Measurements from ENCODE around the gene RERE.

RERE gene

GRCh38 chr1:8365661-8366362 is 451.6 kb downstream of the RERE start:
- peaks cover 54% of the 10 kb centered on the region for H3K36me3 Mint-ChIP-seq (ENCODE audit: insufficient read depth)
- H3K9me3 Mint-ChIP-seq: no peaks in the 10 kb centered on the region
- no peaks in the 10 kb centered on the region for H3K27me3 Mint-ChIP-seq
- H3K27ac Mint-ChIP-seq: peak overlapping the region; percentile 62 to 67
- no peak for ATAC-seq (replicated peaks)
- H3K4me3 Mint-ChIP-seq: no peak overlapping the region
- DNase-seq: no peak
- H3K4me1 Mint-ChIP-seq (ENCODE audit: low read depth in 2 of 2): peaks cover 20 to 21% of the 10 kb centered on the region in 2 donors

DNA sequence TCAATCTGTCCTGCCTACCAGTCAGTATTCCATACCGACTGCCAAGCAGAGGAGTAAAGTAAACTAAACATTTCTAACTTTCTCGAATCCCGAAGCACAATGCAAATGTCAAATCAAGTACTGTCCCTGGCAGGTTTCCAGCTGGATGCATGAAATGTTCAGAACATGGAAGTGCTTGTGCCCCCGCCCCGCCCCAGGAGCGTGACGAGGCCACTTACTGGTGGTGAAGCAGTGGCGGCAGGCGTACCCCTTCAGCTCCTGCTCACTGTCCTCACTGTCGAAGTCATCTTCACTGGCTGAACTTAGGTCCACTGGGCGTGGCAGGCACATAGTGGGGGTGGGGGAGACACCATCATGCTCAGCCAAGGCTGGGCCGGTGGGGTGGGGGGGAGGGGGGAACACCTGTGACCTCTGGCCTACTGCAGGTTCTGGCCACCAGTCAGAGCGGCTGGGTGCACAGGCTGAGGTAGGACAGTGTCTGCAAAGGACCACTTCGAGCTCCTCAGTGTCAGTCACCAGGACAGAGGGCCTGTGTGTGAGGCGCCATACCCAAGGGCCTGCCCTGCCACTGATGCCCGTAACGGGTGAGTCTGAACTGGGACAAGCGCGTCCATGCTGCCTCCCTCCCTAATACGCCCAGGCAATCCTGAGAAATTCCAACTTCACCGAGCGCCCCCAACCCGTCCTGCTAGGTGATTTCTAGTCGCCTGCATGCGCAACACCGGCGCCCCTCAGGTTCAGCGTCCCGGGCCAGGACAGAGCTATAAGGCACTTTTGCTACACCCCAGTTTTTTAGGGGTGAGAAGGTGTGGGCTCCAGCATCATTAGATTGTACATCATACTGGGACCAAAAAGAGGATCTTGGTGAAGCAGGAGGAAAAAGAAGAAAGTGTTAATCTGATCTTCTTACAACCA is 452.7 kb downstream of the RERE start:
- H3K9me3 Mint-ChIP-seq: no peaks in the 10 kb centered on the region
- H3K27ac Mint-ChIP-seq: no peak overlapping the region
- no peak for DNase-seq
- no peak overlapping the region for H3K4me3 Mint-ChIP-seq
- no peak for ATAC-seq (replicated peaks)
- H3K27me3 Mint-ChIP-seq: no peaks in the 10 kb centered on the region
- peaks cover 10 to 15% of the 10 kb centered on the region in 2 donors for H3K4me1 Mint-ChIP-seq (ENCODE audit: low read depth in 2 of 2)
- peaks cover 51% of the 10 kb centered on the region for H3K36me3 Mint-ChIP-seq (ENCODE audit: insufficient read depth)

DNA sequence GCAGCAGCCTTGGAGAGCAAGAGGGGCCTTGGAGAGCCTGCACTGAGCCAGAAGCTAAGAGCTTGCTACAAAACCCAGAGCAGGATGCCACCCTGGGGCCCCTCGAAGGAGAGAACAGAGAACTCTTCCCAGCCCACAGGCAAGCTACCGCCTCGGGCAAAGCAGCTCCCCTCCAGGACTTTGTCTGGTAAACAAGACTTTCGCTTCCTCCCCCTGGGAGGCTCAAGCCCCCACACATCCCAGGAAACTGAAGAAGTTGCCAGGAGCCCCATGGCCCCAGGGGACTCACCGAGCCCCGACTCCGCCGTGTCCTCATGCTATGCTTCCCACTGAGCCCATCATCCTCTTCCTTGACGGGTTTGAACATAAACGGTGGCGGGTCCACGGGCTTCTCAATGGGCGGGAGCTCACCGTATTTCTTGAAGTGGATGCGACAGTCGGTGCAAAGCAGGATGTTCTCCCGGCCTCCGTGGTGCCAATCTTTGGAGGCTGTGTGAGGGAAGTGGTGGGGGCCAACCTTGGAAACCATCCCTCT is 453.6 kb downstream of the RERE start:
- peaks cover 9 to 13% of the 10 kb centered on the region in 2 donors for H3K4me1 Mint-ChIP-seq (ENCODE audit: low read depth in 2 of 2)
- no peak overlapping the region for H3K4me3 Mint-ChIP-seq

DNA sequence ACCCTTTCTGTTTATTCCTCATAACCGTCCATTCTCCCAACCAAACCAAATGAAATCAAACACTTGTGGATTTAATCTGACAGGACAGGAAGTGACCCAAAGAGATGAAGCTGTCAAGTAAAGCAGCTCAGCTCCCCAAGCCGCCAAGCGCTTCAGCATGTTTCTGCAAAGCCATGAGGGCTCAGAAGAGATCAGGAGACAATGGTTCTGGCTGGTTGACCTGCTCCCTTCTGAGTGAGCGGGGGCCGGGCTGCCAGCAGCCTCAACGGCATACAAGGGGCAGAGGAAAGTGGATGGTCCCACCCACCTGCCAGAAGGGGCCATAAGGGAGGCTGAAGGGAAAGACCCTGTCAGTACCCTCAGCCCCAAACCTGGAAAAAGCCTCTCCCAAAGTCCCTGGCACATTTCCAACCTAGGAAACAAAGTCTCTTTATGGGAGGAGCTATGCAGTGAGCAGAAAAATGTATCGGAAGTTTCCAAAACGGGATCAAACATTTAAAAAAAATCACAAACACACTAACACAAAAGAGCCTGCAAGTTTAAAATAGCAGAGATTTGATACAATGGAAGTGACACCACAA is 454.2 kb downstream of the RERE start:
- peaks cover 54% of the 10 kb centered on the region for H3K36me3 Mint-ChIP-seq (ENCODE audit: insufficient read depth)

More for the DNA sequence above, 453.6 kb downstream of the RERE start:
- no peaks in the 10 kb centered on the region for H3K9me3 Mint-ChIP-seq
- no peak for DNase-seq
- H3K36me3 Mint-ChIP-seq (ENCODE audit: insufficient read depth): peaks cover 50% of the 10 kb centered on the region
- no peak for ATAC-seq (replicated peaks)
- no peak overlapping the region for H3K27ac Mint-ChIP-seq
- no peaks in the 10 kb centered on the region for H3K27me3 Mint-ChIP-seq

GRCh38 chr1:8362701-8363101 is 454.7 kb downstream of the RERE start:
- H3K27me3 Mint-ChIP-seq: no peaks in the 10 kb centered on the region
- no peak for ATAC-seq (replicated peaks)
- no peak overlapping the region for H3K27ac Mint-ChIP-seq
- H3K9me3 Mint-ChIP-seq: no peaks in the 10 kb centered on the region
- peaks cover 53% of the 10 kb centered on the region for H3K36me3 Mint-ChIP-seq (ENCODE audit: insufficient read depth)
- H3K4me1 Mint-ChIP-seq (ENCODE audit: low read depth in 2 of 2): peaks cover 8 to 10% of the 10 kb centered on the region in 2 donors
- no peak for DNase-seq
- no peak overlapping the region for H3K4me3 Mint-ChIP-seq

More for the DNA sequence above, 454.2 kb downstream of the RERE start:
- DNase-seq (no peak), ATAC-seq (replicated peaks) (no peak)
- Mint-ChIP-seq H3K27me3 (no peaks in the 10 kb centered on the region), H3K9me3 (no peaks in the 10 kb centered on the region), H3K4me1 (ENCODE audit: low read depth in 2 of 2) (peaks cover 9 to 11% of the 10 kb centered on the region in 2 donors), H3K27ac (no peak overlapping the region), H3K4me3 (no peak overlapping the region)

DNA sequence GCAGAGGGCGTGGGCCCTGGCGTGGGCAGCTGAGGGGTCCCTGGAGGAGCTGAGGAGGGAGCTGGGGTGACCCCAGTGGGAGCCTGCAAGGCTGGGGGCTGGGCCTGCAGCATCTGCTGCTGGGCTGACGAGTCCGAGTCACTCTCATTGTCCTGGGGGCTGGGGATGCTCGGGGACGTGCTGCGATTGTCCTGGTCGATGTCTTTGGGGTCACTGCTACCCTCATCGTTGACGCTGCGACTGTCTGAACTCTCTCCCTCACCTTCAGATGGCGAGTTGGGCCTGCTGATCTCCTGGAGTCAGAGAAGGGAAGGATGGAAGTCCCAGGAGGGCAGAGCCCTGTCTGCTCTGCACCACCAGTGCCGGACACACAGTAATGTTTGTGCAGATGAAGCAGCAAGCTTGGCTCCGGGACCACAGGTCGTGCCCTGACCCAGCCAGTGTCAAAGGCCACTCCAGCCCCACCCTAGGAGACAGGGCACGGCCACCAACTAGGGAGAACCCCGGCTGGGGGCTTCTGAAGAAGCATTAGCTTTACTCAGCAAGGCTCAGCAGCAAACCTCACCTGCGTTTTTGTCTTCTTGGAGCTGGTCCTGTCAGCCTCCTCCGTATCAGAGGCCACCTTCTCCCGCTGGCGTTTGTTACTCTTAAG is 456.1 kb downstream of the RERE start:
- no peak for DNase-seq
- peaks cover 53% of the 10 kb centered on the region for H3K36me3 Mint-ChIP-seq (ENCODE audit: insufficient read depth)

DNA sequence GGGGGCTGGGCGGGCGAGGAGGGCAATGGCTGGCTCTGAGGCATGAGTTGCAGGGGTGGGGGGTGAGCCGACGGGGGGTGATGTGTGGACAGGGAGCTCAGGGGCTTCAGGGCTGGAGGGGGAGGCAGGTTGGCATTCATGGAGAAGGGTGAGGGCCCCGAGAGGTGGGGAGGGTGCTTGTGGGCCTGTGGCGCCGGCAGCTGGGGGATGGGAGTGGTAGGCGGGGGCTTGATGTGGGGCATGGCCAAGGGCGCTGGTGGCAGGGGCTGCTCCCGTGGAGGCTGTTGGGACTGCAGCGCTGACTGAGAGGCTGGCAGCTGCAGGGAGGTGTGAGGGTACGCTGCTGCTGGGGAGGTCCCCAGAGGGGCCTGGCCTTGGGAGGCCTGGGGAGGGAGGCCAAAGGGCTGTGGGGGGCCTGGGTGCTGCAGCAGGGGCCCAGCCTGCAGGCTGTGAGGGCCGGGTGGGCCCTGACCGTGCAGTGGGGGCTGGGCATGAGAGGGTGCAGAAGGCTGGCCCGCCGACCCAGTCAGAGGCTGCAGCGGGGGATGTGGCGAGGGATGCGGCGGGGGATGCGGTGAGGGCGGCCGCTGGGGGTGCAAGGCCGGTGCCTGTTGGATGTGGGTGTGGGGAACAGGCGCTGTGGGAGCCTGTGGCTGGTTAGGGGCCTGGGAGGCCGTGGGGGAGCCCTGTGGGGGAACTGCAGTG is 456.8 kb downstream of the RERE start:
- no peaks in the 10 kb centered on the region for H3K27me3 Mint-ChIP-seq
- peaks cover 50% of the 10 kb centered on the region for H3K36me3 Mint-ChIP-seq (ENCODE audit: insufficient read depth)
- H3K4me3 Mint-ChIP-seq: no peak overlapping the region
- peaks cover 0 to 3% of the 10 kb centered on the region in 2 donors for H3K4me1 Mint-ChIP-seq (ENCODE audit: low read depth in 2 of 2)
- H3K9me3 Mint-ChIP-seq: no peaks in the 10 kb centered on the region
- no peak for ATAC-seq (replicated peaks)
- DNase-seq: no peak
- no peak overlapping the region for H3K27ac Mint-ChIP-seq

More for the DNA sequence above, 456.1 kb downstream of the RERE start:
- Mint-ChIP-seq H3K4me3 (no peak overlapping the region), H3K27ac (no peak overlapping the region), H3K4me1 (ENCODE audit: low read depth in 2 of 2) (peaks cover 0 to 5% of the 10 kb centered on the region in 2 donors), H3K9me3 (no peaks in the 10 kb centered on the region), H3K27me3 (no peaks in the 10 kb centered on the region)
- no peak for ATAC-seq (replicated peaks)

DNA sequence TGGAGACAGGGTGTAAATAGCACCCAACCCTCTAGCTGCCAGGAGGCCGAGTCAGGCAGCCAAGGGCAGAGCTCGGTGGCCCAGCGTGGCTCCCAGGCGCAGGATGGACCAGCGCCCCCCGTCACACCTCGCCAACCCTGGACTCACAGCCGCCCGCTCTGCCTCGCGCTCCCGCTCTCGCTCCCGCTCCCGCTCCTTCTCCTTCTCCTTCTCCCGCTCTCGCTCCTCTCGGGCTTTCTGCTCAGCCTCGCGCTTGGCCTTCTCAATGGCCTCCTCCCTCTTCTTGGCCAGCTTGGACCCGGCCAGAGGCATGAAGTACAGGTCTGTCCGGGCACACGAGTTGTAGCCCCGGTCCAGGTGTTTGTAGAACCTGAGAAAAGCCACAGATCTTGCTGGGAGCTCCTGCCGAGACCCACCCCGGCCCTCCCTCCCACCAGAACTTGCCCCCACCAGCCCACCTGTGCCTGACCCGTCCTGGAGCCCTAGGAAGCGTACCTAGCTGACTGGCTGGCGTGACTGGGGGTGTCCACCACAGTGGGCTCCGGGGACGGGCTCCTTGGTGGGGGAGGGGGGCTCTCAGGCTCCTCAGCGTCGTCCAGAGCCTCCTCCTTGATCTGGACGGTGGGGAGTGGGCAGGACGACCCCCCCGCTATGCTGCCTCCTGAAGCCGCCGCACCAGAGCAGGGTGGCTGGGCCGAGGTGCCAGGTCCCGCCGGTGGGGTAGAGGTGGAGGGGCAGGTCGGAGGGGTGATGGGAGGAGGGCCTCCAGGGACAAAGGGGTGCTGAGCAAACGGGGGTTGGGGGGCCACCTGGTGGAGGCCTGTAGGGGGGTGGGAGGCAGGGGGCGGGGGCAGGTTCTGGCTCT is 457.6 kb downstream of the RERE start:
- Mint-ChIP-seq H3K27me3 (no peaks in the 10 kb centered on the region), H3K36me3 (ENCODE audit: insufficient read depth) (peaks cover 51% of the 10 kb centered on the region)

DNA sequence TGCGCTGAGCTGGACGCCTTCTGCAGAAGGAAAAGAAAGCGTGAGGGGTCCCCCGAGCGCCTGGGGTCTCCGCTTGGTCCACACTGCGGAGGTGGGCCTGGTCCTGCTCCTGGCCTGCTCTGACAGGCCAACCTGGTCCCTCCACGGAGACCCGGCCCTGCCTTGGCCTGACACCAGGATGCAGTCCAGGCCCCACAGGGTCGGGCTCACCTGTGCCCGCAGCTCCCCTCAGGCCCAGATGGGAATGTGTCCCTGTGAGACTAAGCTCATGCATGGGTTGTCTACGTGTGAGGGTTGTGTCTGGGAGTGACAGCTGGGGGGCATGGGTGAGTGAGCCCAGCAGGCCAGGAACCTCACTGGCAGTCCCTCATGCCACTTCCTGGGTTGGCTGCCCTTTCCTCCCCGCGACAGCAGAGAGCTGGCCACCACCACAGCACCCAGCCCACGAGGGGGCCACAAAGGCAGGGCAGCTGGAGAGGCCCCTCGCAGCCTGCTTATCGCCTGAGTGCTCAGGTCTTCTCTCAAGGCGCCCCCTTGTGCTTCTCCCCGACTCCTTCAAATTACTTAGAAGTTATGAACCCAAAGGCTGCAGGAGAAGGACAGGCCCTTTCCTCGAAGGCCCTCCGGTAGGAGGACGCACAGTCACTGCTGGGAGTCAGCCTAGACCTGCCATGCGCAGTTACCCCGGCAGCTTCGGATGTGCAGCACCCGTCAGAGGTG is 458.4 kb downstream of the RERE start:
- H3K9me3 Mint-ChIP-seq: no peaks in the 10 kb centered on the region
- H3K27ac Mint-ChIP-seq: peak overlapping the region in 1 of 2 donors; percentile 4
- H3K4me1 Mint-ChIP-seq (ENCODE audit: low read depth in 2 of 2): peaks cover 0 to 3% of the 10 kb centered on the region in 2 donors
- DNase-seq (no peak), ATAC-seq (replicated peaks) (no peak)
- no peaks in the 10 kb centered on the region for H3K27me3 Mint-ChIP-seq
- H3K4me3 Mint-ChIP-seq: no peak overlapping the region
- peaks cover 53% of the 10 kb centered on the region for H3K36me3 Mint-ChIP-seq (ENCODE audit: insufficient read depth)

More for the DNA sequence above, 457.6 kb downstream of the RERE start:
- Mint-ChIP-seq H3K4me3 (no peak overlapping the region), H3K27ac (no peak overlapping the region), H3K9me3 (no peaks in the 10 kb centered on the region), H3K4me1 (ENCODE audit: low read depth in 2 of 2) (peaks cover 0 to 3% of the 10 kb centered on the region in 2 donors)
- ATAC-seq (replicated peaks) (no peak), DNase-seq (no peak)

DNA sequence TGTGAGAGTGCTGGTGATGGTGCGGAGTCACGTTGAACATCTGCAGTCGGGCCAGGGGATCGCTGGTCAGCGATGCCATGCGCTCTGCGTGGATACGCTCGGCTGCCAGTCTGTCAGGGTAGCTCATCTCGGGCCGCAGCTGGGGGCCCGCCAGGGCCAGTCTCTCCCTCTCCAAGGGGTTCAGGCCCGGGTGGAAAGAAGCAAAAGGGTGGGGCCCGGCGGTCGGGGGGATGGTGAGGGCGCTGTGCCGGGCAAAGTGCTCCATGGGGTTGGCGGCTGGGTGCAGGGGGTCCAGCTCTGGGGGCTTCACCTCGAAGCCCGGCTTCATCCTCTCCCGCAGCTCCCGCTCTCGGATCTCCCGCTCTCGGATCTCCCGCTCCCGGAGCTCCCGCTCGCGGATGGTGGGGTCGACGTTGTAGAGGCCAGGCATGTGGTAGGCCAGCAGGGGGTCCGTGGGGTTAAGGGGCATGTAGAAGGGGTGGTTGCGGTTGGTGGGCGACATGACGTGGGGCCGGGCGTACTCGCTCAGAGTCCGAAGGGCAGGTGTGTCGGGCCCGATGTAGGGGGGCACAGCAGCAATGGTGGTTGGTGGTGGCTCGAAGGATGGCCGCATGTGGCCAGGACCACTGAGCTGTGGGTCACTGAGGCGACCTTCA is 459.1 kb downstream of the RERE start:
- Mint-ChIP-seq H3K9me3 (no peaks in the 10 kb centered on the region), H3K27ac (peak overlapping the region; percentile 4 to 77), H3K27me3 (no peaks in the 10 kb centered on the region), H3K4me1 (ENCODE audit: low read depth in 2 of 2) (peaks cover 0 to 3% of the 10 kb centered on the region in 2 donors), H3K36me3 (ENCODE audit: insufficient read depth) (peaks cover 50% of the 10 kb centered on the region), H3K4me3 (no peak overlapping the region)
- no peak for ATAC-seq (replicated peaks)
- DNase-seq: no peak

All from effector memory CD8-positive, alpha-beta T cell (primary cell).